ENCODE data around the gene PSMC3IP.

Gene PSMC3IP

GRCh38 chr17:42535155-42536047 lies 42.1 kb downstream of the PSMC3IP start (continued):
- TF ChIP-seq, protein P1, sequence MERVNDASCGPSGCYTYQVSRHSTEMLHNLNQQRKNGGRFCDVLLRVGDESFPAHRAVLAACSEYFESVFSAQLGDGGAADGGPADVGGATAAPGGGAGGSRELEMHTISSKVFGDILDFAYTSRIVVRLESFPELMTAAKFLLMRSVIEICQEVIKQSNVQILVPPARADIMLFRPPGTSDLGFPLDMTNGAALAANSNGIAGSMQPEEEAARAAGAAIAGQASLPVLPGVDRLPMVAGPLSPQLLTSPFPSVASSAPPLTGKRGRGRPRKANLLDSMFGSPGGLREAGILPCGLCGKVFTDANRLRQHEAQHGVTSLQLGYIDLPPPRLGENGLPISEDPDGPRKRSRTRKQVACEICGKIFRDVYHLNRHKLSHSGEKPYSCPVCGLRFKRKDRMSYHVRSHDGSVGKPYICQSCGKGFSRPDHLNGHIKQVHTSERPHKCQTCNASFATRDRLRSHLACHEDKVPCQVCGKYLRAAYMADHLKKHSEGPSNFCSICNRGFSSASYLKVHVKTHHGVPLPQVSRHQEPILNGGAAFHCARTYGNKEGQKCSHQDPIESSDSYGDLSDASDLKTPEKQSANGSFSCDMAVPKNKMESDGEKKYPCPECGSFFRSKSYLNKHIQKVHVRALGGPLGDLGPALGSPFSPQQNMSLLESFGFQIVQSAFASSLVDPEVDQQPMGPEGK (tag by site-specific recombination; IDR thresholded peaks at IDR 0.05) = peak; percentile 87; the same call in 1 of the 2 replicates
- TF ChIP-seq ZNF354C (tag by site-specific recombination; IDR thresholded peaks at IDR 0.05; ENCODE audit: borderline replicate concordance, low read depth) = no peak
- TF ChIP-seq ZNF324 (tag by site-specific recombination; IDR thresholded peaks at IDR 0.05) = peak; percentile 0; the same call in 1 of the 2 replicates
- TF ChIP-seq ZNF660 (tag by site-specific recombination; IDR thresholded peaks at IDR 0.05) = 0 out of 2 replicates have a peak, but pooled peaks have one; percentile 43

DNA sequence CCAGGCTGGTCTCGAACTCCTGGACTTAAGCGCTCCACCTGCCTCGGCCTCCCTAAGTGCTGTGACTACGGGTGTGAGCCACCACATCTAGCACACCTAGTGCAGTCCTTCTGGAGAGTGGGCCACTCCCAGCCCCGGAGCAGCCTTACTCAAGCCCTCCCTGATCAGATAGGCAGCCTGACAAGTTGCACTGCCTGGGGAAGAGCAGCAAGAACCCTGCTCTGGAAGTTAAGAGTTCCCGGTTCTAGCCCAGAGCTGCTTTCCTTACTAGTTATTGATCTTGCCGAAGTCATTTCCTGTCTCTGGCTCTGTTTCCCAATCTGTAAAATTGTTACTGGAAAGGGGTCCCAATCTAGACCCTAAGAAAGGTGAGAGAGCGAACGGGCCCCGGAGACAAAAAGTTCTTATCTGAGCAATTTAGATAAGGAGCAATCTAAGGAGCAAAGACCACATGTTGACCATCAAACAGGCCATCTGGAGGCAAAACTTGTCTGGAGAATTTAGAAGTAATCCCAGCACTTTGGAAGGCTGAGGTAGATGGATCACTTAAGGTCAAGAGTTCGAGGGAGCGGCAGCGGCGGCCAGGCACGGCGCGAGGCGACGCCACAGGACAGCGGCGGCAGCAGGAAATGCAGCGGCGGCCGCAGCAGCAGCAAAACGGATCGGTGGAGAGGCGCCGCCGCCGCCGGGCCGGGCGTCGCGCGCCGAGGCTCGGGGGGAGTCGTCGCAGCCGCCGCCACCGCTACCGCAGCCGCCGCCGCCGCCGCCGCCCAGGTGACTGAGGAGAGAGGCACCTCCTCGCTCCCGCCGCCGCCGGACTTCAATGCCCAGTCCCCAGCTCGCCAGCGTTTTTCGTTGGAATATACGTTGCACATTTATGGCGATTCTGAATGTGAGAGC lies 45.8 kb downstream of the PSMC3IP start:
- CTCF ChIA-PET = interaction anchor here (0.6 to 3.4 kb wide), 9 partner anchors 12 to 311 kb away, joined by 3 to 22 read pairs (median 5); no protein-coding TSS in a partner anchor
- TF ChIP-seq REPIN1 (tag by site-specific recombination; IDR thresholded peaks at IDR 0.05; ENCODE audit: low read depth) (no peak), ZNF610 (tag by site-specific recombination; IDR thresholded peaks at IDR 0.05; ENCODE audit: borderline replicate concordance) (peak; percentile 96), FEZF1 (tag by site-specific recombination; IDR thresholded peaks at IDR 0.05) (peak; percentile 55), ZNF785 (tag by site-specific recombination; IDR thresholded peaks at IDR 0.05) (no peak), ZNF18 (tag by site-specific recombination; IDR thresholded peaks at IDR 0.05) (peak; percentile 56), ZNF24 (tag by site-specific recombination; IDR thresholded peaks at IDR 0.05) (no peak), EGR2 (tag by site-specific recombination; IDR thresholded peaks at IDR 0.05; ENCODE audit: low read depth) (no peak), TCF7L2 (IDR thresholded peaks at IDR 0.05; ENCODE audit: borderline replicate concordance, low read depth, low read length) (peak; percentile 65; the same call in 1 of the 2 replicates), ZNF341 (tag by site-specific recombination; IDR thresholded peaks at IDR 0.05; ENCODE audit: low read depth) (peak; percentile 54), ZNF677 (tag by site-specific recombination; IDR thresholded peaks at IDR 0.05) (0 out of 2 replicates have a peak, but pooled peaks have one; percentile 26), ZSCAN23 (tag by site-specific recombination; IDR thresholded peaks at IDR 0.05) (no peak), ZNF311 (tag by site-specific recombination; IDR thresholded peaks at IDR 0.05; ENCODE audit: borderline replicate concordance) (no peak), ZNF174 (tag by site-specific recombination; IDR thresholded peaks at IDR 0.05) (no peak), ZNF146 (tag by site-specific recombination; IDR thresholded peaks at IDR 0.05) (no peak)
- TF ChIP-seq, protein P2, sequence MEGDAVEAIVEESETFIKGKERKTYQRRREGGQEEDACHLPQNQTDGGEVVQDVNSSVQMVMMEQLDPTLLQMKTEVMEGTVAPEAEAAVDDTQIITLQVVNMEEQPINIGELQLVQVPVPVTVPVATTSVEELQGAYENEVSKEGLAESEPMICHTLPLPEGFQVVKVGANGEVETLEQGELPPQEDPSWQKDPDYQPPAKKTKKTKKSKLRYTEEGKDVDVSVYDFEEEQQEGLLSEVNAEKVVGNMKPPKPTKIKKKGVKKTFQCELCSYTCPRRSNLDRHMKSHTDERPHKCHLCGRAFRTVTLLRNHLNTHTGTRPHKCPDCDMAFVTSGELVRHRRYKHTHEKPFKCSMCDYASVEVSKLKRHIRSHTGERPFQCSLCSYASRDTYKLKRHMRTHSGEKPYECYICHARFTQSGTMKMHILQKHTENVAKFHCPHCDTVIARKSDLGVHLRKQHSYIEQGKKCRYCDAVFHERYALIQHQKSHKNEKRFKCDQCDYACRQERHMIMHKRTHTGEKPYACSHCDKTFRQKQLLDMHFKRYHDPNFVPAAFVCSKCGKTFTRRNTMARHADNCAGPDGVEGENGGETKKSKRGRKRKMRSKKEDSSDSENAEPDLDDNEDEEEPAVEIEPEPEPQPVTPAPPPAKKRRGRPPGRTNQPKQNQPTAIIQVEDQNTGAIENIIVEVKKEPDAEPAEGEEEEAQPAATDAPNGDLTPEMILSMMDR (tag by site-specific recombination; IDR thresholded peaks at IDR 0.05) = peak; percentile 41; the same call in 1 of the 2 replicates
- TF ChIP-seq, protein P3, sequence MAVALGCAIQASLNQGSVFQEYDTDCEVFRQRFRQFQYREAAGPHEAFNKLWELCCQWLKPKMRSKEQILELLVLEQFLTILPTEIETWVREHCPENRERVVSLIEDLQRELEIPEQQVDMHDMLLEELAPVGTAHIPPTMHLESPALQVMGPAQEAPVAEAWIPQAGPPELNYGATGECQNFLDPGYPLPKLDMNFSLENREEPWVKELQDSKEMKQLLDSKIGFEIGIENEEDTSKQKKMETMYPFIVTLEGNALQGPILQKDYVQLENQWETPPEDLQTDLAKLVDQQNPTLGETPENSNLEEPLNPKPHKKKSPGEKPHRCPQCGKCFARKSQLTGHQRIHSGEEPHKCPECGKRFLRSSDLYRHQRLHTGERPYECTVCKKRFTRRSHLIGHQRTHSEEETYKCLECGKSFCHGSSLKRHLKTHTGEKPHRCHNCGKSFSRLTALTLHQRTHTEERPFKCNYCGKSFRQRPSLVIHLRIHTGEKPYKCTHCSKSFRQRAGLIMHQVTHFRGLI (tag by site-specific recombination; IDR thresholded peaks at IDR 0.05) = 0 out of 2 replicates have a peak, but pooled peaks have one; percentile 18
- TF ChIP-seq, protein P1 (tag by site-specific recombination; IDR thresholded peaks at IDR 0.05) = no peak

More for the DNA sequence above, 45.8 kb downstream of the PSMC3IP start:
- peaks cover 22% of the 10 kb centered on the region for H3K4me1 ChIP-seq (ENCODE audit: control insufficient read depth, insufficient read depth, low read length)
- H3K36me3 ChIP-seq (ENCODE audit: control insufficient read depth in 2 of 2, insufficient read depth in 1 of 2, low read length in 2 of 2) = no peaks in the 10 kb centered on the region
- POLR2A ChIA-PET = interaction anchor here (0.6 to 1.9 kb wide), 4 partner anchors 11 to 256 kb away, joined by 3 to 7 read pairs (median 3); partner anchors contain the start of genes CAVIN1 and STAT5B
- peak overlapping the region; percentile 70; the same call in 1 of the 2 replicates for H3K27ac ChIP-seq (ENCODE audit: extremely low read depth, low read depth, low read length)
- H3K4me3 ChIP-seq (ENCODE audit: low read depth, low read length) = peak overlapping the region; percentile 37
- no peaks in the 10 kb centered on the region for H3K9me3 ChIP-seq (ENCODE audit: control insufficient read depth, insufficient read depth, low read depth, low read length)
